NOMO-1 treated with dmso at 0.1 percent for 144 hours (cell line): Measurements from ENCODE around the gene WSCD1.

Experiments used
- DNase-seq: peaks from one replicate; lab custom pipeline; 2025; ENCODE audit not compliant: unreplicated experiment; lab: John Stamatoyannopoulos, UW

Gene WSCD1

GRCh38 chr17:6084311-6085161, 14.4 kb downstream of the WSCD1 start:
- DNase-seq, result no peak

DNA sequence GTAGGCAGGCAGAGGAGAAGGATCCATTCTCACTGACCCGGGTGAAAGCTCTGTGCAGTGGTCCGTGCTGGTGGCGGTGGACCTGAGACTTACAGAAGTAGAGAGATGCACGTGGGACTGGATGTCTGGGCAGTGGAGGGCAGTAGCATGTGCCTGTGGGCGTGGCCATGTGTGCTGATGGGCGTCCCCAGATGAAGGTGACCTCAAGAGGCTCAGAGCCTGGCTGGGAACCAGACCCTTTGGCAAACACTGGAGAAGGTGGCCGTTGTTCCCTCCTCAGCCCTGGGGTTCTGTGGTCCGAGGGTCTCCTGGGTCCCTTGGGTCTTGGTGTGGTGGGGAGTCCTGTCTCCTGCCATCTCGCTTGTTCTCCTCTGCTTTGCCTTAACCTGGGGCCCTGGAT, 15.6 kb downstream of the WSCD1 start:
- DNase-seq, result no peak

DNA sequence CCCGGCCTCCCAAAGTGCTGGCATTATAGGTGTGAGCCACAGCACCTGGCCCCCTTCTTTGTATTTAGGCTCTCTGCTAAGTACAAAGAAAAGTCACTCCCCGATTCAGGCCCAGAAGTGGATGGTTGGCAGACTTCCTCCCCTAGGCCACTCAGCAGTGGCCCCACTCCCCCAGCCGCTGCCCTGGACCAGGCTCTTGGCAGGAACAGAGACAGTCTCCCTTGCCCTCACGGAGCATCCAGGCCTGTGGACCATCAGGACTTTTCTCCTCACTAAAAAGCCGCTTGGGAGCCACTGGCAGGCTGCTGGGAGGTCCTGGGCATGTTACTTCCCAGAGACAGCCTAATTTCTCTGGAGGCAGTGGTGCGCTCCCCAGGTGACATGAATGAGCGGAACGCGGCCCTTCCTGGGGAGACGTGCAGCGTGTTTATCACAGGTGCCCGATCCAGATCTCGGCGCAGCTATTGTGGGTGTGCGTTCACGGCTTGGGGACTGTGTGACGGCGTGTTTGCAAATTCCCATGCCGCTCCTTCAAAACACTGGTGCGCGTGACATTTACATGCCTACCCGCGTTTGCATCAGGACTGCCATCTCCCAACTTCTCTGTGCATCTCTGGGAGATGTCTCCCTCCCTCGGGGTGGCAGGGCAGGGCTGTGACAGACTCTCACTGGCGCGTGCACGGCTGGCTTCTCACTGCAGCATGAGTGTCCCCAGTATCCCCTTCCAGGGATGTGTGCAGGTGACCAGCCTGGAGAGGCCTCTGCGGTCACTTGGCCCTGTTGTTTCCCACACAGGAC, 16.6 kb downstream of the WSCD1 start:
- no peak for DNase-seq

- DNase-seq, result no peak
Measured at GRCh38 chr17:6088141-6088540, 18.0 kb downstream of the WSCD1 start.

GRCh38 chr17:6090253-6090652, 20.1 kb downstream of the WSCD1 start:
- DNase-seq, result no peak

DNA sequence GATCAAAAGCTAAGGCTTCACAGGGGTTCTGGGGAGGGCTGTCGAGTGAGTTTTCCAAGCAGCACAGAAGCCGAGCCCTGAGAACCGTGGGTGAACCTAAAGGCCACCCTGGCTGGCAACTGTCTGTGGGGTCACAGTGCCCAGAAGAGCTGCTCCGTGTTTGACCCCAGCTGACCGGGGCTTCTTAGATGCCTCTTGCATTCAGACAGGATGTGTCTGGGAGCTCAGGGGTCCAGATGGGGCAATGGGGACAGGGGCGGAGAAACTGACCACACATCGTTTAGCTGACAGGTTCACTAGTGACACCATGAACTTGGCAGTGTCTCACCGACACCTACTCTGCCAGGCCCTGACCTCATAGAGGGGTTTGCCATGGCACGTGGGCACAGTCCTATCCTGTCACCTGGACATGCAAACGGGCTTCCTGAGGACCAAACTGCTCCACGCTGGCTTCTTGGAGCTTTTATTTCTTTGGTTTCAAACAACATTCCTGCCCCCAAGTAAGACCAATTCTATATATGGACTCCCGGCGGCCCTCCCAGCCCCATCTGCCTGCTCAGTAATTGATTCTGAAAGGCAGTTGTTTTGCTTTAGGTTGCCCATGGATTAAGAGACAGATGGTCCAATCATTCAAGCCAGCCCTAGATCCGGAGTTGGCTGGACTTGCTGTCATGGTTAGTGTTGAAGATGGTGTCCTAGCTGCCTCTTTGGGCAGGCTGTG, 22.2 kb downstream of the WSCD1 start:
- DNase-seq, result no peak

DNA sequence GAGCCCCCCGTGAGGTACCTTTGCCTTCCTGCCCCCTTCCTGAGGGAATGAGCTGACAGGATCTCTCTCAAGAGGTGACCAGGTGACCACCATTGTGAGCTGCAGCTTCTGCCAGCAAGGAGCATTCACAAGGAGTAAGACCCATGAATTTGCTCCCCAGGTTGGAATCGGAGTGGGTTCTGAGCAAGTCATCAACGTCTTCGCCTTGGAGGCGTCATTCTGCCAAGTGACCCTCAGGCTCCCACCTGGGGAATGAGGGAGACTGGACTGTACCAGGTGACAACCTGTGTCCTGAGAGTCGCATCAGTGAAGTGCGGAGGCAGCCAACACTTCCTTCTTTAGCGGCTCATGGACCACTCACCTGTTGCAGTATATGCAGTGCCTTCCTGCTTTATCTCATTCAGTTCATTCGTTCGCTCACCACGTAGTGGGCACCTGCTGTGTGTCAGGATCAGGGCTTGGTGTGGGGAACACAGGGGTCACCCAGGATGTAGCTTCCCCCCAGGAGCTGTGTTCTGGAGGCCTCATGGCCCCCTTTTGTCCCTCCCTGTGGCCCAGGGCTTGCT, 22.8 kb downstream of the WSCD1 start:
- DNase-seq, result no peak

DNA sequence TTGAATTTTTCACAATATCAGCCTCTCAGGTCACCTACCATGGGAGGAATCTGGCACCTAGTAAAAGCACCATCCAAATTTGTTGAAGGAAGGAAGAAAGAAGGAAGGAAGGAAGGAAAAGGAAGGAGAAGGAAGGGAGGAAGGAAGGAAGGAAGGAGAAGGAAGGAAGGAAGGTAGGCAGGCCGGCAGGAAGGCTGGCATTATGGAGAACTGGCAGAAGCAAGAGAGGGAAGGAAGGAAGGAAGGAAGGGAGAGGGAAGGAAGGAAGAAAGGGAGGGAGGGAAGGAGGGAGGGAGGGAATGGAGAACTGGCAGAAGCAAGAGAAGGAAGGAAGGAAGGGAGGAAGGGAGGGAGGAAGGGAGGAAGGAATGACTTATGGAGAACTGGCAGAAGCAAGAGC, 24.3 kb downstream of the WSCD1 start:
- no peak for DNase-seq

DNA sequence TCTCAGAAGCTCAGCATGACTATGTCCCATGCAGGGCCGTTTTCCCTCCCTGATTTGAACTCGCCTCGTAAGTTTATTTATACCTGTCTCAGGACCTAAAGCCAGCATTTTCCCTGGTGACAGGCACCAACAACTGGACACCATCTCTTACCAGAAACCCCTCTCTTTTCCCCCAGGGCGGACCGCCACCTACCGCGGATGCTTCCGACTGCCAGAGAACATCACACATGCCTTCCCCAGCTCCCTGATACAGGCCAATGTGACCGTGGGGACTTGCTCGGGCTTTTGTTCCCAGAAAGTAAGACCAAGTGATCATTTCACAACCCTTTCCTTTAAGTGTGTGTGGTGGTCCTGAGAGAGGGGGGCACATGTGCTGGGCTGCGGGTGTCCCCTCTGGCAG, 24.7 kb downstream of the WSCD1 start:
- no peak for DNase-seq

GRCh38 chr17:6095501-6095900, 25.3 kb downstream of the WSCD1 start:
- no peak for DNase-seq

- DNase-seq, result no peak
Measured at GRCh38 chr17:6096201-6097004, 26.2 kb downstream of the WSCD1 start.

- DNase-seq, result no peak
Measured at GRCh38 chr17:6097005-6097279, 26.8 kb downstream of the WSCD1 start.

DNA sequence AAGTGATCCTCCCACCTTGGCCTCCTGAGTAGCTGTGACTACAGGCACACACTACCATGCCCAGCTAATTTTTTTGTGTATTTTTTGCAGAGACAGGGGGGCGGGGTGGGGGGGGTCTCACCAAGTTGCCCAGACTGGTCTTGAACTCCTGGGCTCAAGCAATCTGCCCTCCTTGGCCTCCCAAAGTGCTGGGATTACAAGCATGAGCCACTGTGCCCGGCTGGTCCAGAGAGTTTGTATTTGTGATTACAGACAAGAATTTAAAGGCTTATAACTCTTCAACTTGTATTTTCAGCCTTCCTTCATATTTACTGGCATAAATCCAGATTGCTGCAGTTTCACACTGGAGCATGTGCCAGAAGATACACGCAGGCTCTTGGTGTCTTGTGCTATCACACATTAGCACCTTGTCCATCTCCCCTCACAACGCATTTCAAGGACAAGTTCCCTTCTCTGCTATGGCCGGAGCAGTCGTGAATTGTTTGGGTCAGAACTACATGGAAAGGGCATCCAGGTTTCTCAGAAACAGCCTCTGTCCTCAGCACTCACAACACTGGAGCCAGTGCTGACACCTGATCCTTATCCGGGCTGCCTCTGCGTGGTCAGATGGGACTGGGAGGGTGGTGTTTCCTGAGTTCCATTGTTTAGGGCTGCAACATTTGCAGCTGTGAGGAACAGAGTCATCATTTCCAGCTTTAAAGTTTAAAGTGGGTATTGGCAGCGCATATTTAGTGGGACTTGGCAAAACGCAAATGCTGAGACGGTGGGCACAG, 28.1 kb downstream of the WSCD1 start:
- DNase-seq, result no peak

DNA sequence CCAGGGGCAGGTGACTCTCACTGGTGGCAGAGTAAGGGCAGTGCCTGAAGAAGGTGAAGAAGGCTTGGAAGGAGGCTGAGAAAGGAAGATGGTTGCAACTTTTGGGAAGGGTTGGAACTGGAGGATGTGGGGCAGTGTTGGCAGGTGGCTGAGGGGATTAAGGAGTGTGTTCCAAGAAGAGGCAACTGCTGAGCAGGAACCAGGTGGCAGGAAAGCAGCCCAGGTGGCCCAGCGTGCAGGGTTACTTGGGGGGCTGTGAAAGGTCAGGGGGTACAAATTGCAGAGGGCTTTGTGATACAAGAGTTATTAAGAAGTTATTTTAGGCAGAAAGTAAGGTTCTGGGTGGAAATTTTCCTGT, 28.6 kb downstream of the WSCD1 start:
- no peak for DNase-seq

DNA sequence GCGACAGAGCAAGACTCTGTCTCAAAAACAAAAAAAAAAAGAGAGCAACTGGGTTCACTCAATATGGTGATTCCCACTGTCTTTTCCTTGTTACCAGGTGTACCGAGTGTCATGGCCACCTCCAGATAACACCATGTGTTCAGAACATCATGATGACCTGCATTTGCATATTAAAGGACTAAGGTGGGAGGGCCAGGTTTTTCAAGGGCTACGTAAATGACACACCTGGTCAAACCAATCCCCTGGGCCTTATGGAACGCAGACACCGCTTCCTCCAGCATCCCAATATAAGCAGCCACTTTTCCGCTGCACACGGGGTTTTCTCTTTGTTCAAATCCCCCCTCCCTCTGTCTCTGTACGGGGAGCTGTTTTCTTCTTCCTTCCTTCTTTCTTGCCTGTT, 29.3 kb downstream of the WSCD1 start:
- DNase-seq, result no peak

DNA sequence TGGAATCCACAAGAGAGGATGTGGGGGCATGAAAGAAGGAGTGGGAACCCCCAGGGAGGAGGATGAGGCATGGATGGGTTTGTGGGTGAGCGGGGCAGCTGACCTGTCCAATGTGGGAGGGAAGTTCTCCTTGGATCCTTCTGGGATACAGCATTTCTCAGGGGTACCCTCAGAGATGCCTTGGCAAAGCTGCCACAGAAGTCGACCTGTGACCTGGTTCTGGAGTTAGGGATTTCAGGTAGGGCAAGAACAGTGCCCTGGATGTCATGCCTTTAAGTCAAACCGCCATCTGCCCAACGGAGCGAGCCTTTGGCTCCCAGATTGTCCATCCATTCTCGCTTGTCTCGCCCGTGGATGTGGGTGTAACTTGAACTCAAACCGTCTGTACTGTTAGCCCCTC, 30.0 kb downstream of the WSCD1 start:
- no peak for DNase-seq

DNA sequence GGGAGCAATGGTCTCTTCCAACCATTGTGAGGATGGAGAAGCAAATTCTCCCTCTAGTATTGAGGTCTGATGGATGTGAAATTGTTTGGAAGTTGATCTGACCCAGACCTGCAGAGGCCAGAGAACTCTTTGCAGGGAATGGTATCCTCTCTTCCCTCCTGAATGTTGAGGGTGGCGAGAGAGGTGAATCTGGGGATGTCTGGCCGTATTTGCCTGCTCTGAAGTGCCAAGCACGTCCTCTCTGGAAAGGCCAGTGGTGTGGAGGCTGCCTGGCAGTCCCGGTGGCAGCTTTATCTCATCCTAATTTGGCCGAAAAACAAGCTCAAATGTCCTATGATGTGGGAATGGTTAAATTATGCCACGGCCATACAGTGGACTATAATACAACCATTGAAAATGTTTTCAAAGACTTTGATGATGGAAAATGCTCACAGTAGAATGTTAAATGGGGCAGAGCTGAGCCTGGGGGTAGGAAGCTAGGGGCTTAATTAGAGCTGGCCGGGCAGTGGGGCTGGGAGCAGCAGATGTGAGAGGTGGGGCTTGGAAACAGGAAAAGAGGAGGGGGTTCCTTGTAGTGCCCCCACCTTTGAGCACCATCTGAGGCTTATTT, 30.8 kb downstream of the WSCD1 start:
- no peak for DNase-seq

- no peak for DNase-seq
Measured at GRCh38 chr17:6101706-6102105, 31.5 kb downstream of the WSCD1 start.

GRCh38 chr17:6102615-6103014, 32.4 kb downstream of the WSCD1 start:
- no peak for DNase-seq
